AG09309 (cell line): ENCODE measurements around the gene AOPEP.
A peak's percentile ranks its signal among the peaks of the same experiment; 100 is the strongest.

Source experiments
- DNase-seq: peaks from one replicate; pipeline ENCODE4 v3.0.0-alpha.2; 2010; ENCODE audit warnings: low read depth
- H3K4me3 ChIP-seq: 2 replicates; pipeline ENCODE4 v1.5.1; 2011; ENCODE audit warnings: mild to moderate bottlenecking, low read depth, low read length, moderate library complexity; ENCODE audit not compliant: control insufficient read depth
- TF ChIP-seq, protein P1 (sequence below): IDR thresholded peaks from 2 replicates; pipeline ENCODE4 v1.5.1; 2011; ENCODE audit warnings: mild to moderate bottlenecking, low read depth, low read length, inconsistent platforms; ENCODE audit not compliant: insufficient read depth, control insufficient read depth; ENCODE audit errors: missing control alignments

Gene AOPEP

DNA sequence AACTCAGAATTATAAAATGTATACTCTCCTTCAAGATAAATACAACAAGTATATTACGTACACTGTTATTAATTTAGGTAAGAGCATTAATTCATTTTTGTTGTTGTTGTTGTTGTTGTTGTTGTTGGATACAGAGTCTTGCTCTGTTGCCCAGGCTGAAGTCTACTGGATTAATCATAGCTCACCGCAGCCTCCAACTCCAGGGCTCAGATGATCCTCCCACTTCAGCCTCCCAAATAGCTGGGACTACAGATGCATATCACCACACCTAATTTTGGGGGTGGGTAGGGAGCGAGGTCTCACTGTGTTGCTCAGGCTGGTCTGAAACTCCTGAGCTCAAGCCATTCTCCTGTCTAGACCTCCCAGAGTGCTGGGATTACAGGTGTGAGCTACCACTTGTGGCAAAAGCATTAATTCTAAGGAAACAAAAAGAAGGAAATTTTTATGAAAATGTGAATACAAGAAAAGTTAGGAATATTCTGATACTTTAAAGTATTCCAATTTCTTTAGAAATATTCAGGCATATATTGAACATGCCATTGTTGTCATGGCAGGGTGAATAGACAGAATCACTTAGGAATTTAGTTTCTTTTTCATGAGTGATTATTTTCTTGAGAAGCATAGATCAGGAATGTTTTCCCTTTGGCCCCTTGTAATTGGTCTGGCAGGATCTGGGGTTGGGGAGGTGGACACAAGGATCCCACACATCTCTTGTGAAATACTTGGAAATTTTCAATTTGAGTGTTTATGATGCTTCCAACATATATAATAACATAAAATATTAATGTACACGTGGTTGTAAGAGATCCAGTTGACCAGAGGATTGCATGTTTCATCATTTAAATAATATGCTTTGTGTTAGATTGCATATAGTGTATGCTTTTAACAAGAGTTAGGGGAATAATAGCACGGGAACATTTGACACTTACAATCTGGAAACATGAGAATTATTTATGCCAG, 327.4 kb downstream of the AOPEP start:
- no peak for DNase-seq
- TF ChIP-seq, protein P1, sequence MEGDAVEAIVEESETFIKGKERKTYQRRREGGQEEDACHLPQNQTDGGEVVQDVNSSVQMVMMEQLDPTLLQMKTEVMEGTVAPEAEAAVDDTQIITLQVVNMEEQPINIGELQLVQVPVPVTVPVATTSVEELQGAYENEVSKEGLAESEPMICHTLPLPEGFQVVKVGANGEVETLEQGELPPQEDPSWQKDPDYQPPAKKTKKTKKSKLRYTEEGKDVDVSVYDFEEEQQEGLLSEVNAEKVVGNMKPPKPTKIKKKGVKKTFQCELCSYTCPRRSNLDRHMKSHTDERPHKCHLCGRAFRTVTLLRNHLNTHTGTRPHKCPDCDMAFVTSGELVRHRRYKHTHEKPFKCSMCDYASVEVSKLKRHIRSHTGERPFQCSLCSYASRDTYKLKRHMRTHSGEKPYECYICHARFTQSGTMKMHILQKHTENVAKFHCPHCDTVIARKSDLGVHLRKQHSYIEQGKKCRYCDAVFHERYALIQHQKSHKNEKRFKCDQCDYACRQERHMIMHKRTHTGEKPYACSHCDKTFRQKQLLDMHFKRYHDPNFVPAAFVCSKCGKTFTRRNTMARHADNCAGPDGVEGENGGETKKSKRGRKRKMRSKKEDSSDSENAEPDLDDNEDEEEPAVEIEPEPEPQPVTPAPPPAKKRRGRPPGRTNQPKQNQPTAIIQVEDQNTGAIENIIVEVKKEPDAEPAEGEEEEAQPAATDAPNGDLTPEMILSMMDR, result no peak
- H3K4me3 ChIP-seq, result no peak overlapping the region

DNA sequence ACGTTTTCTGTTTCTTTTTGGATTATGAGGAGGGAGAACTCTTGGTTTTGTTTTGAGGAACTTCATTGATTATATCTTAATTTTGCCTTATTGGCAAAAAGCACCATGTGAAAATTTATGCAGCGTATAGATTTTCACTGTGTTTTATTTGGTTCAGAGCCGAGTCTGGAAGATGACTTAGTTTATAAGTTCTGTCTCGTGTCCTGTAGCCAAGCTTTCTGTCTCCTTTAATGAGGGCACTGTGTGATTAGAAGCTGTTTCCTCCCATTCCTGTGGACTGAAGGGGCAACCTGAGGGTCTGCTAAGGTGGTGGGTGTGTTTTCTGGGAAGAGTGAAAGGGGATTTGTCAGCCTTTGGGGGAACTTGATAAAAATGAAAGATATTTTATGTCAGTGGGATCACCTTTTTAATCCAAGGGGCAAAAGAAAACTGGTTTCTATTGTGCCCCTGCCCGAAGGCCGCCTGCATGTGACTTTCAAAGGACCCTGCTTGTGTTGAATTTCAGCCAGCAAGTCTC, 328.9 kb downstream of the AOPEP start:
- no peak overlapping the region for H3K4me3 ChIP-seq
- TF ChIP-seq, protein P1, result no peak
- no peak for DNase-seq

DNA sequence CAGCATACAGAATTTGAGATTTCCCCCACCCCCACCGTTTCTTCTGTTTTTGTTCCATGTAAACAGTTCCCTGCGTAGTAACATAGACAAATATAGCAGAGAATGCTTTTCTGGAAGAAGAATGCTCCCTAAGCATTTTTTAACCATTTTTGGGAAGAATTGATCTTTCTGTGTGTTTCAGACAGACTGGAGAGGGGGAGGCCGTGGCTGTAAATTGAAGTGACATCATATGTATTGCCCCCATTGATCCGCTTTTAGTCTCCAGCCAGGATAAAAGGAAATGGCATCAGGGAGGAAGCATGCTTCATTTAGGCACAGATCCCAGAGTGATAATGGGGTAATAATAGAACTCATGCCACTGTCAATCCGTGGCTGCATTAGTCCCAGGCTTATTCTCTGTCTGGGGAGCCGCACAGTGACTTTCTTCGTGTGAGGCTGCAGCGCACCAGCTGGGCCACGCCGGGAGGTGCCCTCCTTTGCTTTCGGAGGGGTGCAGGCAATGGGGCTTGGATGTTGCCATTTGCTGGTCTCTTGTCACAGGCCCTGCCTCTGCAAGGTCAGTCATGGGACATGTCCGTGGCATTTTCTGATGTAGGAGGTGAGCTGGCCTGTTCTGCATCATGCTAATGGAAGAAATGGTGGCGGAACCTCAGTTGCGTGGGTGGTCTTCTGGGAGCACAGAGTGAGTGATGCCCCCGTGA, 329.5 kb downstream of the AOPEP start:
- no peak for DNase-seq
- TF ChIP-seq, protein P1, result no peak
- H3K4me3 ChIP-seq, result peak overlapping the region; percentile 3

DNA sequence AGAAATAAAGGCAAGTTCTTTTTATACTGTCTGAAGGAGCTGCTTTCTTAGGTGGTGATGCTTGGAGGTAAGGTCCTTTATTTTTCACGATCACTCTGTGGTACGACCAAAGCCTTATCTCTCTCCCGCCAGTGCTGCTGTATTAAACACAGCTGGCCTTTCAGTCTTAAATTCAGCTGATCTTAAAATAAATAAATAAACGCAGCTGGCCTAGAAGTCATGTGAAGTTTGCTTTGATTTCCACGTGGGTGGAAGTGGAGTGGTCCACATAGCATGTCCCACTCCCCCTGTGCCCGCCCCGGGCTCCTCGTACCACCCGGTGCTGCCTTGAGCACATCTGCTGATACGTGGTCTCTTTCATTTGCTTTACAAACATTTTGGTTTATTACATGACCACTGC, 330.6 kb downstream of the AOPEP start:
- DNase-seq, result no peak
- H3K4me3 ChIP-seq, result no peak overlapping the region
- TF ChIP-seq, protein P1, result no peak

DNA sequence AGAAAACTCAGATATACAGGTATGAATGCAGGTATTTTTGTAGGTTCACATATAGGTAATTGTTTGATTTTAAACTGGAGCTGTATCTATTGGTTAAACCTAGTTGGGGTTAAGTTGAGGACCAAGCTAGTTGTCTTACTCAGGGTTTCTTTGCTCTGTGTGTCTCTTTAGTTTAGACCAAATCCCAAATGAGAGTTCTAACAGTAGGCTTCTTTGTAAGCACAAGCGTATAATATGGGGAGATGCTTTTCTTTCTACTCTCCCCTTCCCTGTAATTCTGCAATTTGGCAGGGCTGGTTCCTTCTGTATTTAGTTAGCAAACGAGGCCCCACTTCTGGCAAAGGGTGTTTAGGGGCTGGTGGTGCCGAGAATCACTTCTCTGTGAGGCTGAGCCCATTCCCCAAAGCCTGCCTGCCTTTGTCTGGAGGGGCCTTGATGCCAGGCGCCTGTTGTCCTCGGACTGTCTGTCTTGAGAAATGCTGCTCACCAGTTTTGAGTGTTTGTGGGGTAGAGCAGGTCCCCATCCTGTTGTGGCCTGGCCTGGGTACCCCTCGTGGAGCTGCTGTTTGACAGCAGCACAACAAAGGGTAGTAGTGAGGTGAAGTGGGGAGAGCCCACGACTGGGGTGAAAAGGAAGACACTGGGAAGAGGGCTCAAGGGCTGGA, 331.8 kb downstream of the AOPEP start:
- no peak for DNase-seq
- H3K4me3 ChIP-seq, result no peak overlapping the region
- TF ChIP-seq, protein P1, result no peak

DNA sequence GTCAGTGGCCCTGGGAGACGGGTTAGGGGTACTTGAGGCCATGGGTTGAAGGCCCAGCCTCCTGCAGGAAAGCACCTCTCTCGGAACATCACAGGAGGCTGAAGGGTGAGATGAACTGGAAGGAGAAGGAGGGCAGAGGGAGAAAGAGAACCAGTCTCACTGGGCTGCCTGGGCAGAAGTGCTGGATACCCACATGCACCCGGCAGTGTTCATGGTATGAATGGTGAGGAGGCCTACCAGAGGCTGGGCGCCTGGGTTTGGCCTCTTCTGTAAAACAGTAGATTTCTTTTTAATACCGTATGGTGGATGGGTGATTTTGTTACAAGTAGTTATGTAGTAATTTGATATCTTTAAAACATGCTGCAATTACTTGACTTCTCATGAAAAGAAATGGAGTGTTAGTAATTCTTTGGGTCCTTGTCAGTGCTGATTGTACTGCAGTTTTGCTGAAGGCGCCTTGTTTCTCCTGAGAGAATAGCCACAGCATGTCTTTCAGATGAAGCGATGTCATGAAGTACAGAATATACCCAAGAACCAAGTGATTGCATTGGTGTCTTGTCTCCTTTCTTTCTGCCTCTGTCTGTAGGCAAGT, 332.4 kb downstream of the AOPEP start:
- H3K4me3 ChIP-seq, result no peak overlapping the region
- TF ChIP-seq, protein P1, result no peak
- peak; percentile 23 for DNase-seq
